GM18870 (cell line): Measurements from ENCODE around the gene VPS33B.
"Not testable (repeated sequence)": the region's sequence is repeated elsewhere in the genome, so short reads cannot be mapped to it uniquely, and the experiment has no call there.

Experiments
- ATAC-seq: cut with Tn5 transposase; IDR thresholded peaks from one replicate; pipeline ENCODE4 v1.9.1; 2021; ENCODE audit warnings: moderate library complexity; ENCODE audit not compliant: unreplicated experiment

The VPS33B gene

DNA sequence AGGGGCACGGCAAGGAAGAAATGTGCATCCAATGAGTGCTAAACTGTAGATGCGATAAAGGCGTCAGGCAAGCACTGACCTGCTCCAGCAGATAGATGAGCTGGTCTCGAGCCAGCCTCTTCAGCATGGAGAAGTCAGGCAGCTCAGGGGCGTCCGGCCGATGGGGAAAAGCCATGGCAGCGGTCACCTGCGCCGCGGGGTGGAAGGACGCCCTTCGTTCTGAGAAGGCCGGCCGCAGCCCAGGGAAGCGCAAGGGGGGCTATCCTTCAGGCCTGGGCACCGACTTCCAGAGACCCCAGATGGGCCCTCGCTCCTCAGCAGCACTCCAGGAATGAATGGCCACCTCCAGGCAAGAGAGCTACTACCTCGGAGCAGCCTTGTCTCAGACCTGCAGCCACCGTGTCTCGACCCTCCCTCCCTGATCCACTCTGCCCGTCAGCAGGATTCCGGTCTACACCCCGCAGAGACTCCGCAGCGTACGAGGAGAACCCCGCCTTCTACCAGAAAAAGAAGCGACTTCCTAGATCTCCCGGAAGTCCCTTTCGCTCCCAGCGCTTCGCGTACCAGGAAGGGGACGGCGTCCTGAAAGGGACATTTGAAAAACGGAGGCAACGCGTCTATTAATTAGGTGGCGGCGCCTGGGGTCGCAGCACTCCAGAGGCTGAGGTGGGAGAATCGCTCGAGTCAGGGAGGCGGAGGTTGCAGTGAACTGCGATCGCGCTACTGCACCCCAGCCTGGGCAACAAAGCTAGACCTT, at the start of gene VPS33B:
Gene VPS33B, minus strand, starts transcription at position 520 of the 757 bp plus-strand sequence. Its CDS starts 345 bp downstream, at position 175.
- ATAC-seq, result no peak

DNA sequence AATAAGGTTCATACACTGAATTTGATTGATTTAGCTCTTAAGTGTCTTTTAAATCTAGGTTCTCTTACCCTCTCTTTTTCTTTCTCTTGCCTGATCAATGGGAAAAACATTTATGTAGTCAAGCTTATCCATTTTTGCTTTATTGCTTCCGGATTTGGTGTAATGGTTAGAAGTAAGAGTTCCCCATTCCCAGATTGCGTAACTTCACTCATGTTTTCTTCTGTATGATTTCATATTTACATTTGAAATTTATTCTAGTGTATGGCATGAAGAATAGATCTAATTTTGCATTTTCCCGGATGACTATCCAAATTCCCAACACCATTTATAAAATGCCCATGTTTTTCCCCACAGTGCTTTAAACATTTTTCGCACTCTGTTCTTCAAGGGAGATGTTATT, 49.8 kb upstream of the VPS33B start:
- ATAC-seq, result no peak

DNA sequence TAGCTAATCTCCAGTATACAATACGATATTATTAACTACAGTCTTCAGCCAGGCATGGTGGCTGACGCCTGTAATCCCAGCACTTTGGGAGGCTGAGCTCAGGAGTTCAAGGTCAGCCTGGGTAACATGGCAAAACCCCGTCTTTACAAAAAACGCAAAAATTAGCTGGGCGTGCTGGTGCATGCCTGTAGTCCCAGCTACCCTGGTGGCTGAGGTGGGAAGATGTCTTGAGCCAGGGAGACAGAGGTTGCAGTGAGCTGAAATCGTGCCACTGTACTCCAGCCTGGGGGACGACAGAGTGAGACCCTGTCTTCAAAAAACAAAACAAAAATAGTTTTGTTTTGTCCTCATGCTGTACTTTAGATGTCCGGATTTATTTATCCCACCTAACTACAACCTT, 48.5 kb upstream of the VPS33B start:
- ATAC-seq, result no peak

DNA sequence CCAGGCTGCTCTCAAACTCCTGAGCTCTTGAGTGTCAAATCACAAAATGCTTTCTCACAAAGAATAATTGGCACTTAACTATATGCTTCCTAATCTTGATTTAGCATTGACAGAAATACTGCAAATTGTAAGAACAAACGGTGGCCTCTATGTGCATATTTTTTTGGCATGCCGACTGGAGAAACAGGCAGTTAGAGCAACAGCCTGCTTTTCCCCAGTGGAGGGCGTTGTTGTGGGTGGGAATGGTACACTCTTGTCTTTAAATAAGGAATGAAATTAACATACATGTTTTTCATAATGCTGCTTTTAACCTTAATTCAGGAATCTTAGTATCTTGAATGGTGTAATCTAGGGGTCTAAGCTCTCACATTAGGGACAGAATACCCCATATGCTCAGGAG, 46.6 kb upstream of the VPS33B start:
- ATAC-seq, result no peak

DNA sequence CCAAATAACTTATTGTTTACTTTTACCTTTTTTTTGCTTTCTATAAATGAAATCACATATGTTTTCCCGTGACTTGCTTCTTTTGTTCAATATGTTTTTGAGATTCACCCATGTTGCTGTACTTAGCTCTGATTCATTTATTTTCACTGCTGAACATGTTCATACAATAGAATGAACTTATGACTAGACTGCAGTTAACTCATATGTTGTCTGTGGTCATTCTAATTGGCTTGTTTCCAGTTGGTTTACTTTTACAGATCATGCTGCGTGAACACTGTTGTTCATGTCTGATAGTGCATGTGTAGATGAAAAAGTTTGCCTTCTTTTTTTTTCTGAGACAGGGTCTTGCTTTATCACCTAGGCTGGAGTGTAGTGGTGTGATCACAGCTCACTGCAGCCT, 46.0 kb upstream of the VPS33B start:
- no peak for ATAC-seq

DNA sequence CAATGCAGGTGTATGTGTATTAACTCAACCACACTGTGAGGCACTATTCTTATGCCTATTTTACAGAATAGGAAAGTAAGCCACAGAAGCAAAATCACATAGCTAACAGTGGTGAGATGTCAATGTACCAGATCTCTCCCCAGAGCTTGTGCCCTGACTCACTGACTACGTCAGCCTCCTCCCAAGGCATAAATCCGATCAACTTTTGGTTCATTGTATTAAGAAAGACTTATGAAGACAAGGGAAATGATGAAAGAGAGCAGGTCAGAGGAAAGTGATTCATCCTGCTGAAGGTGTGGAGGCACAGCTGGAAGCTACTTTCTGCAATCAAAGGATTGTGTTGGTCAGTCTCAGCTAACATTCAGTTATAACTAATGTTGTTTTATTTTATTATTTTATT, 44.6 kb upstream of the VPS33B start:
- no peak for ATAC-seq

DNA sequence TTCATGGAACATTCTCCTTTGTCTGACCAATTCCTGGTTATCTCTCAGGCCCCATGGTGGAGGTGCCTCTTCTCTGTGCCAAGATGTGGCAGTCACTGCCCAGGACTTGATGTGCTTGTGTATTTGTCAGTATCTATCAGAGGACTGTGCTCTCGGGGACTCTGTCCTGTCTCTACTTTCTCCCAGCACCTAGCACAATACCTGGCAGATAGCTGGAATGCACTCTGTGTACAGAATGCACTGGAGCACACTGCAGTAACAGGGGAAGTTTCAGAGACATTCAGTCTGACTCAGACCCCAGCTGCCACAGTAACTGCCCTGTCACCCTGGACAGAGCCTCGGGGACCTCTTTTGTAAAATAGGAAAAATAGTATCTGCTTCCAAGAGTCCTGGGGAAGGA, 43.1 kb upstream of the VPS33B start:
- ATAC-seq, result no peak

DNA sequence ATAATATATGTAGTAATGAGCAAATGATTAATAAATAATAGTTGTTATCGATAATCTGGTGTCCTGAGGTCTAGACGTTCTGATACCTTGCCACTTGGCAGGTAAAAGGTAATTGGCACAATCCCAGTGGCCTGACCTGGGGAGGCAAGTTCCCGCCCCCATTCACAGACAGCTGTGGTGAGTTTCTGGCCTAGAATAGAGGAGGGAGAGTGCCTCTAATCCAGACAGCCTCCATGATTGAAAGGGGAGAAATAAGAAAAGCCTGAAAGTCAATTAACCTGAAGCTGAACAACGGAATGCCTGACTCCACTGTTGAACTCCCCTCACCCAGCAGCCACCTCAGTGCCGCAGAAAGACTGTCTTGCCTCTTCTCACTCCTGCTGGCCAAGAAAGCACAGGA, 39.6 kb upstream of the VPS33B start:
- ATAC-seq, result no peak

DNA sequence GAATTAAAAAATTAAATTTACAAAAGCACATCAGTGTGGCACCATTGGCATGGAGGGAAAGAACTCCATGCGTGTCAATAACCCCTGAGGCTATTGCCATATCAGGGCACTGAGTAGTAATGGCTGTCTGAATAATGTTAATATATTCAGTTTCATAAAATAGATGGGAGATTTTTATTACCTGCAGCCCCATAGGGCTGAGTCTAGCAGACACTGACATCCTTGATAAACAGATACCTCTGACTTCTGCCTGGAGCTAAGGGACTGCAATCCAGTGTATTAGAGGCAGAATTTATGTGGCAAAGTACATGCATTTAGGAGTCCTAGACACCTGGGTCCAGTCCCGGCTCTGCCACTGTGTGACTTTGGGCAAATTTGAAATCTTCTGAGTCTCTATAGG, 38.8 kb upstream of the VPS33B start:
- no peak for ATAC-seq

DNA sequence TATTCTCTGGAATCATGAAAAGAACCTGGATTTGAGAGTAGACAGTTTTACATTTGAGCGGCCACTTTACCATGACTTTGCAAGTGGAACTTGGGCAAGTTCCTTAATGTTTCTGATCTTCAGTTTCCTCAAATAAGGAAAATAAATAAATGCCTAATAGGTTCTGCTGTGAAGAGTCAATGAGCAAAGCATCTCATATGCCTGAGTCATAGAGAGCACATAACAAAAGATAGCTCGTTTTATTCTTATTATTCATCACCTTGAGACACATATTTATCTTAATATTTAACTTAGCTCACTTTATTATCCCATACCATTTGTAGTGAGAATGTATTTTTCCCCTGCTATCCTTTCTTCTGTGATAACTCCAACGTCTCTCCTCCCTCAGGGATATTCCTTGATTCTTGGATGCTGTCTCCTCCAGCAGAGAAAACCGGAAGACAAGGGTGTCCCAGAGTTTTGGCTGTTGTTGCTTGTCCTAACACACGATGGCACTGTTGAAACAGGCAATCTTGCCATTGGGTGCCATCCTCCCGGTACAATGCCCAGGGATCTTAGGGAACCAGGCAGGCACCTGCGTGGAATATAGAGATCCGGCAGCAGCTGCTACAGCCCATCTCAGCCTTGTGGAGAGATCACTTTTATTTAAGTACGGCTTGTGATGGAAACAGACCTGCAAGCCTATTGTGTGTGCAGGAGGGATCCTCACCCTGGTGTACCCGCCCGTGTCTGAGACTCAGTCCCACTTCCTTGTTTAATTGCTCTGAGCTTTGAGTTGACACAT, 33.3 kb upstream of the VPS33B start:
- no peak for ATAC-seq

DNA sequence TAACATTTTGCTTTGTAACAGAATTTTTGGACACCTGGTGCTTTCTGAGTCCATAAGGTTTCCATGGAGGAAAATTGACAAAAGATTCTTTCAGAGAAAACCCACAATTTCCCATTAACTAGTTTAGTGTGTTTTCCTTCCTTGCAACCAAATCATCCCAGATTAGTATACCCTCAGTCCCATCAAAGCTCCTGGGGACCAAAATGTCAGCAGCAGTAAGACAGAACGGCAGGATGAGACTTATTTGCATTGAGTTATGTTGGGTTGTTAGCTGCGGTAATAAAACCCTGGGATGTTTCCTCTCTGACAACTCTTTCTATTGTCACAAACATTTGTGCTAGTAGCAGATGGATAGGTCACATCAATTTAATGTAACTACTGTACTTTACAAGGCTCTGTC, 32.4 kb upstream of the VPS33B start:
- ATAC-seq, result no peak

DNA sequence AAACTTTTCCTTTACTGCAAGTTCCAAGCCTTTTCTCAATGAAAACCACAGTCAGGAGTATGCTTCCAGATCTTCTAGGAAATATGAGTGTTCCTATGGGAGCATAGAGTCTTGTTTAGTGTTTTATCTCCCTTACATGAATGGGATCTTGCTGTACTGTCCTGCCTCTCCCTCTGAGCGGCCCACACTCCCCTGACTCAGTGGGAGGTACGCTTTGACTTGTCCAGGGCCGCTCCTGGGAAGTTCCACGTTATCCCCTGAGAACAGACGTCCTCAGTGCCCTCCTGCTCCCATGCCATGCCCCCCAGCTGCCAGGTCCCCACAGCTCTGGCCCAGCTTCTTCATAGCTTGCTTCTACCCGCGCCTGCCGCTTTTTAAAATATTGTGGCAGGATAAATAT, 28.9 kb upstream of the VPS33B start:
- ATAC-seq, result no peak

DNA sequence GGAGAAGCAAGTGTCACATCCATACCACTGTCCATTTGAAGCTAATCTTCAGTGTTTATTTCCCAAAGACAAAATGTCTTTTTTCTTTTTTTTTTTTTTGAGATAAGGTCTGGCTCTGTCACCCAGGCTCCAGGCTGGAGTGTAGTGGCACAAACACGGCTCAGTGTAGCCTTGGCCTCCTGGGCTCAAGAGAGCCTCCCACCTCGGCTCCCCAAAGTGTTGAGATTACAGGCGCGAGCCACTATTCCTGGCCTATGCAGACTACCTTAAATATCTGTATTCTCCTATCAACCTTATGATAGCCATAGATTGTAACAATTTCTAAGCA, 27.7 kb upstream of the VPS33B start:
- peak; percentile 24 for ATAC-seq

DNA sequence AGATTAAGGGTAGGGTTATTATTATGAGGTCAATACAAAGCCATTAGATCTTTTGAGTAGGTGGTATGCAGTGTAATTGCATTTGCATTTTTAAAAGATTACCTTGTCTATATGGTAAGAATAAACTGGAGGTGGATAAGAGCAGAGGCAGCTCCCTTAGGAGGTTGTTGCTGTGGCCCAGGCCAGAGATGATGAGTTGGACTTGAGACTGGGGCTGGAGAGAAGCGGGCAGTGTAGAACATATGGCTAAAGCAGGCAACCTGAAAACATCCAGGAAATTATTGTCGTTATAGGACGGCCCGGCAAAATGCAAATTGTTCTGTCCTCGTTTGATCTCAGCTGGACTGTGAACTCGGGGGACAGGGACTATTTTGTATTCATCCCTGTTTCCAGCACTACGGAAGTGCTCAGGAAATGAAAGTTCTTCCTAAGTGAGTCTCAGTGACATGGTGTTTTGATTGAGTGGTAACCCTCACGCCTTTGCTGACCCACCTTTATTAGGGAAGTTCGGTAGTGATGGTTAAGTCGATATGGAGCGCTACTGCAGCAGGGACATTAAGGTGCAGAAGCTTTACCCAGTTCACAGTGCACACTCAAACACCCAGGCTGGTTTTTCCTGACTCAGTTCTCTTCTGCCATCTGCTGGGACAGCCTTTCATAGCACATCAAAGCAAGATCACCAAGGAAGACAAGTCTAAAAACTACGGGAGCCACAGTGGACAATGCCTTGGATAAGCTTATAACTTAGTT, 27.2 kb upstream of the VPS33B start:
- ATAC-seq, result peak; percentile 78

DNA sequence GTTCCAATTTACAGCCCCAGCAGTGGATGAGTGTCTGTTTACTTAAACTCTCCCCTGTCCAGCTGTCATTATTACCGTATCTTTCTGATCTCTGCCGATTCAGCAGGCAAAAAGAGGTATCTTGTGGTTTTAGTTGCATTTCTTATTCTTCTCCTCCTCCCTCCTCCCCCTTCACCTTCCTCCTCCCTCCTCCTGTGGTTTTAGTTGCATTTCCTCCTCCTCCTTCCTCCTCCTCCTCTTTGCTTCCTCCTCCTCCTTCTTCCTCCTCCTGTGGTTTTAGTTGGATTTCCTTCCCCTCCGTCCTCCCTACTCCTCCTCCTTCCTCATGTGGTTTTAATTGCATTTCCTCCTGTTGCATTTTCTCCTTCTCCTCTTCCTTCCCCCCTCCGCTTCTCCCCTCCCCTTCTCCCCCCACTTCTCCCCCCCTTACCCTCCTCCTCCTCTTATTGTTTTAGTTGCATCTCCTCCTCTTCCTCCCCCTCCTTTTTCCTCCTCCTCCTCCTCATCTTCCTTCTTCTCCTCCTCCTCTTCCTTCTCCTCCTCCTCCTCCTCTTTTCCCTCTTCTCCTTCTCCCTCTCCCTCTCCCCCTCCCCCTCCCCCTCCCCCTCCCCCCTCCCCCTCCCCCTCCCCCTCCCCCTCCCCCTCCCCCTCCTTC, 25.3 kb upstream of the VPS33B start:
- no peak for ATAC-seq

DNA sequence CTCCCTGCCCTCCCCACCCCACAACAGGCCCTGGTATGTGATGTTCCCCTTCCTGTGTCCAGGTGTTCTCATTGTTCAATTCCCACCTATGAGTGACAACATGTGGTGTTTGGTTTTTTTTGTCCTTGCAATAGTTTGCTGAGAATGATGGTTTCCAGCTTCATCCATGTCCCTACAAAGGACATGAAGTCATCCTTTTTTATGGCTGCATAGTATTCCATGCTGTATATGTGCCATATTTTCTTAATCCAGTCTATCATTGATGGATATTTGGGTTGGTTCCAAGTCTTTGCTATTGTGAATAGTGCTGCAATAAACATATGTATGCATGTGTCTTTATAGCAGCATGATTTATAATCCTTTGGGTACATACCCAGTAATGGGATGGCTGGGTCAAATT, 23.7 kb upstream of the VPS33B start:
- not testable (repeated sequence) for ATAC-seq

DNA sequence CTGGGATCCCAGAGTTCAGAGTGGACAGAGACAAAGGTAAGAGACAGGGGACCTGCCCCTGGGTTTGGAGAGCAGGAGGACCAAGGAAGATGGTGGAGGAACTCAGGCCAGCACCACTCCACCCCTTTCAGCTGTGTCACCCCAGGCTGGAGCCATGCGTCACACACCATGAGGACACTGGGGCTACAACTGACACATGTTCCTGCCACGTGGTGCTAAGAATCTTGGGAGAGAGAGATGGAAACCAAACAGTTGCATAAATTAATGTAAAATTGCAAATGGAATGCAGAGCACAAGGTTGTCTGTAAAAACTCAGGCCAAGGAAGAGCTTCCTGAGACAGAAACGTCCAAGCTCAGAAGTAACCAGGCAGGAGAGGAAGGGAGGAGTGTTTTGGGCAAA, 22.7 kb upstream of the VPS33B start:
- ATAC-seq, result no peak

DNA sequence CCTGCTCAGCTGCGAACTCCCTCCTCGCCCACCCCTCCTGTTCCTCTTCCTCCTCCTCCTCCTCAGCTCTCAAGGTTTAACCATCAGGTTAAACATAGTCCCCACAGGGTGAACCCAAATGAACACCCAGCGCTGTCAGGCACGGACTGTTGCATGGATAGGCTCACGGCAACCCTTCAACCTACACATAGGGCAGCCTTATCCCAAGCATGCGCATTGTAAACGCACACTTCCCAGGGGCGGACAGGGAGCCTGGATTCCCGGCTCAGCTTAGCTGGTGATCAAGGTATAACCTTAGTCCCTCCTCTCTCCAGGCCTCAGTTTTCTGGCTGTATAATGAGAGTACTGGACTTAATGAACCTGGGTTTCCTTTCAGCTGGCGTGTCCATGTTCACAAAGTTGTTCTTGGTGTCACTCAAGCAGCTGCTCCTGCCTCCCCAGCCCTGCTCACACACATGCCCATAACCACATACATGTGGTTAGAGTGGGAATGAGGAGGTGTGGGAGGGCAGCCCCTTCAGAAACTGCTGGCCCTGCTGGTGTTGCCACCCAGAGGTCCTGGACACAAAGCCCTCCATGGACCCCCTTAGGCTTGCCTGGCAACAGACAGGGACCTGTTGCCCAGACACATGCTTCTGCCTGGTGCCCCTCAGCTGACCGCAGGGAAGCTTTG, 20.9 kb upstream of the VPS33B start:
- no peak for ATAC-seq

DNA sequence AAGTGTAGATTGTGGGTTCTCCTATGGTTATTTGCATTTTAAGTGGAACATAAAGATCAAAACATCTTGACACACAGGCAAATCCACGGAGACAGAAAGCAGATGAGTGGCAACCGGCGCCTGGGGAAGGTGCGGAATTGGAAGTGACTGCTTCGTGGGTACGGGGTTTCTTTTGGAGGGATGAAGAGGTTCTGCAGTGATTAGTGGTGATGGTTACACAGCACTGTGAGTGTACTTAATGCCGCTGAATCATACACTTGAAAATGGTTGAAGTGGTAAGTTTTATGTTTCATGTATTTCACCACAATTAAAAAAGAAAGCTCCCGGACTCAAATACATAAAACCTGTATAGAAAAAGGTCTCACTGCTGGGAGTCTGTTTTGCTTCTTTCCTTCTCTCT, 18.5 kb upstream of the VPS33B start:
- ATAC-seq, result no peak

DNA sequence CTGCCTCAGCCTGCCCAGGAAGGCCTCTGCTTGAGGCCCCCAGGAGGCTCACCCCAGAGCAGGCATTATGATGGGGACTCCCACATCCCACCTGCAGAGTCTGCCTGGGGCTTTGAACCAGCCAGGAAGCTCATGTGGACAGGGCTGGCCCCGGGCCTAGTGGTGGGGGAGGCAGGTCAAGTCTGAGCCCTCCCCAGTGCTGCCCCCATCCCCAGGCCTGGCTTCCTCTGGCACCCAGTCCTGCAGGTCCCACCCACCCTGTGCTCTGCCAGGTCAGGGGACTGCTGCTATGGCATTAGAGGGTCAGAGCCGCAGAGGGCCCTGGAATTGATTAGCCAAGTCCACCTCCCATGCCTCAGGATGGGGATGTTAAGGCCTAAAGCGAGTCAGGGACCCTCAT, 17.6 kb upstream of the VPS33B start:
- ATAC-seq, result no peak
